ENCODE measurements around the gene YIPF4.
"Not testable (repeated sequence)": the region's sequence is repeated elsewhere in the genome, so short reads cannot be mapped to it uniquely, and the experiment has no call there.

YIPF4 gene

GRCh38 chr2:32277674-32278477, at the start of gene YIPF4:
TSS of gene YIPF4 (plus strand) at chr2:32277904. CDS start at chr2:32278156, 252 bp downstream.
- peak; percentile 93 for DNase-seq (ENCODE audit: low spot score)

- DNase-seq (ENCODE audit: low spot score): no peak
Measured at GRCh38 chr2:32228181-32228580, 49.5 kb upstream of the YIPF4 start.

GRCh38 chr2:32229635-32230034, 48.1 kb upstream of the YIPF4 start:
- no peak for DNase-seq (ENCODE audit: low spot score)

GRCh38 chr2:32231959-32232358, 45.7 kb upstream of the YIPF4 start:
- DNase-seq (ENCODE audit: low spot score): no peak

GRCh38 chr2:32235315-32235714, 42.4 kb upstream of the YIPF4 start:
- no peak for DNase-seq (ENCODE audit: low spot score)

- no peak for DNase-seq (ENCODE audit: low spot score)
Measured at GRCh38 chr2:32237488-32237887, 40.2 kb upstream of the YIPF4 start.

- DNase-seq (ENCODE audit: low spot score): no peak
Measured at GRCh38 chr2:32237996-32238395, 39.7 kb upstream of the YIPF4 start.

GRCh38 chr2:32242331-32242730, 35.4 kb upstream of the YIPF4 start:
- DNase-seq (ENCODE audit: low spot score): no peak

- DNase-seq (ENCODE audit: low spot score): no peak
Measured at GRCh38 chr2:32246911-32247310, 30.8 kb upstream of the YIPF4 start.

GRCh38 chr2:32248299-32248698, 29.4 kb upstream of the YIPF4 start:
- DNase-seq (ENCODE audit: low spot score): no peak

GRCh38 chr2:32249731-32250236, 27.9 kb upstream of the YIPF4 start:
- no peak for DNase-seq (ENCODE audit: low spot score)

- no peak for DNase-seq (ENCODE audit: low spot score)
Measured at GRCh38 chr2:32250290-32250689, 27.4 kb upstream of the YIPF4 start.

- DNase-seq (ENCODE audit: low spot score): no peak
Measured at GRCh38 chr2:32258242-32258641, 19.5 kb upstream of the YIPF4 start.

GRCh38 chr2:32260376-32260775, 17.3 kb upstream of the YIPF4 start:
- no peak for DNase-seq (ENCODE audit: low spot score)

- DNase-seq (ENCODE audit: low spot score): no peak
Measured at GRCh38 chr2:32262105-32262504, 15.6 kb upstream of the YIPF4 start.

GRCh38 chr2:32264422-32265105, 13.1 kb upstream of the YIPF4 start, which contains the start of gene NLRC4:
TSS of gene NLRC4 (minus strand) at chr2:32264886. CDS start at chr2:32256775, 8,111 bp downstream.
- no peak for DNase-seq (ENCODE audit: low spot score)

- no peak for DNase-seq (ENCODE audit: low spot score)
Measured at GRCh38 chr2:32271063-32271462, 6.6 kb upstream of the YIPF4 start.

- DNase-seq (ENCODE audit: low spot score): no peak
Measured at GRCh38 chr2:32272279-32272678, 5.4 kb upstream of the YIPF4 start.

GRCh38 chr2:32274289-32274688, 3.4 kb upstream of the YIPF4 start:
- DNase-seq (ENCODE audit: low spot score): no peak

GRCh38 chr2:32275790-32276189, 1.9 kb upstream of the YIPF4 start:
- DNase-seq (ENCODE audit: low spot score): not testable (repeated sequence)

GRCh38 chr2:32277363-32277673, 386 bp upstream of the YIPF4 start:
- no peak for DNase-seq (ENCODE audit: low spot score)

- DNase-seq (ENCODE audit: low spot score): no peak
Measured at GRCh38 chr2:32278478-32278853, 762 bp downstream of the YIPF4 start.

- no peak for DNase-seq (ENCODE audit: low spot score)
Measured at GRCh38 chr2:32284321-32284720, 6.6 kb downstream of the YIPF4 start.
